Measurements from ENCODE around the gene MTMR2.

Gene MTMR2

GRCh38 chr11:95831198-95831883 is 92.6 kb downstream of the MTMR2 start:
- no peak for DNase-seq (ENCODE audit: low read depth in 1 of 2, low spot score in 1 of 2)
- peak; percentile 65 for TF ChIP-seq SPI1 (IDR thresholded peaks at IDR 0.05; ENCODE audit: borderline replicate concordance, low read depth)
- no peak for TF ChIP-seq CTCF (IDR thresholded peaks at IDR 0.05; ENCODE audit: insufficient read depth, low read length)
- no peak for TF ChIP-seq REST (IDR thresholded peaks at IDR 0.05; ENCODE audit: insufficient replicate concordance, low read depth)
- TF ChIP-seq POLR2AphosphoS5 (IDR thresholded peaks at IDR 0.05; ENCODE audit: low read depth), result no peak
- TF ChIP-seq GABPA (IDR thresholded peaks at IDR 0.05; ENCODE audit: low read depth), result no peak
- H3K4me3 ChIP-seq (replicated peaks; ENCODE audit: insufficient read depth, low read length), result no peak overlapping the region
- H3K27me3 ChIP-seq (ENCODE audit: insufficient read depth, poor library complexity, severe bottlenecking), result no peaks in the 10 kb centered on the region
- H3K27ac ChIP-seq (replicated peaks), result no peak overlapping the region

GRCh38 chr11:95829580-95830259 is 94.2 kb downstream of the MTMR2 start:
- no peak overlapping the region for H3K4me3 ChIP-seq (replicated peaks; ENCODE audit: insufficient read depth, low read length)
- H3K27me3 ChIP-seq (ENCODE audit: insufficient read depth, poor library complexity, severe bottlenecking), result no peaks in the 10 kb centered on the region
- H3K27ac ChIP-seq (replicated peaks), result no peak overlapping the region
- DNase-seq (ENCODE audit: low read depth in 1 of 2, low spot score in 1 of 2), result no peak
- TF ChIP-seq CTCF (IDR thresholded peaks at IDR 0.05; ENCODE audit: insufficient read depth, low read length) (no peak), POLR2AphosphoS5 (IDR thresholded peaks at IDR 0.05; ENCODE audit: low read depth) (no peak), REST (IDR thresholded peaks at IDR 0.05; ENCODE audit: insufficient replicate concordance, low read depth) (no peak), SPI1 (IDR thresholded peaks at IDR 0.05; ENCODE audit: borderline replicate concordance, low read depth) (no peak)

- TF ChIP-seq CTCF (IDR thresholded peaks at IDR 0.05; ENCODE audit: insufficient read depth, low read length) (no peak), SPI1 (IDR thresholded peaks at IDR 0.05; ENCODE audit: borderline replicate concordance, low read depth) (no peak), REST (IDR thresholded peaks at IDR 0.05; ENCODE audit: insufficient replicate concordance, low read depth) (no peak), GABPA (IDR thresholded peaks at IDR 0.05; ENCODE audit: low read depth) (no peak), POLR2AphosphoS5 (IDR thresholded peaks at IDR 0.05; ENCODE audit: low read depth) (no peak)
- Histone ChIP-seq H3K27ac (replicated peaks) (peak overlapping the region; percentile 14; the same call in 1 of the 2 replicates), H3K4me3 (replicated peaks; ENCODE audit: insufficient read depth, low read length) (no peak overlapping the region), H3K27me3 (ENCODE audit: insufficient read depth, poor library complexity, severe bottlenecking) (no peaks in the 10 kb centered on the region)
- peak in 1 of 2 experiments; percentile 74 for DNase-seq (ENCODE audit: low read depth in 1 of 2, low spot score in 1 of 2)
Observed at GRCh38 chr11:95827696-95828095, 96.2 kb downstream of the MTMR2 start.
